Hindlimb muscle (tissue), 1 donor: ENCODE data around the gene OLFM3. TPM values are rescaled to one million over a fixed set of nuclear protein-coding genes. Genes with fewer than 3 reads are reported as not detected.

Experiments used
- DNase-seq: peaks from one replicate; pipeline ENCODE4 v3.0.0-alpha.2; 2013
- polyA plus RNA-seq: library from polyadenylated mRNA; unstranded; fragments of 120-200 nt; gene quantifications from one replicate; pipeline ENCODE4 v1.2.1, GENCODE V29; 2013; ENCODE audit not compliant: insufficient read length

OLFM3 gene
- 0.23 TPM for polyA plus RNA-seq

- DNase-seq: peak; percentile 21
Observed at GRCh38 chr1:101996825-101997465, at the start of gene OLFM3. OLFM3 (minus strand) TSS chr1:101996926.

GRCh38 chr1:102045752-102046151 lies 49.0 kb upstream of the OLFM3 start:
- no peak for DNase-seq

DNA sequence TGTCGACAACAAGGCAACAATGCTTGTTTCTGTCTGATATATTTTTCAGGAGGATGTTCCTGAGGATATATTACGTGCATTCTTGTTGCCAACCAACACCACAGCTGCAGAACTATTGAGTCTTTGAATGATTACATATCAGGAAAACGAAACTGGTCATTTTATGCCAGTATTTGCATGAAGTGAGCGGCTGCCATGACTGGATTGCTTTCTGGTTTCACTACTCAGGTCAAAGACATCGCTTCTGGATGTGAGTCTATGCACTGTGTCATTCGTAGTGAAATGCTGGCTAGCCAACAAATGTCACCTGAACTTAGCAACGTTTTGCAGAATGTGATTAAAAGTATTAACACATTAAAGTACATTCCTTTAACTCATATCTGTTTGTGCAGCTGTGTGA lies 35.8 kb upstream of the OLFM3 start:
- DNase-seq: no peak

DNA sequence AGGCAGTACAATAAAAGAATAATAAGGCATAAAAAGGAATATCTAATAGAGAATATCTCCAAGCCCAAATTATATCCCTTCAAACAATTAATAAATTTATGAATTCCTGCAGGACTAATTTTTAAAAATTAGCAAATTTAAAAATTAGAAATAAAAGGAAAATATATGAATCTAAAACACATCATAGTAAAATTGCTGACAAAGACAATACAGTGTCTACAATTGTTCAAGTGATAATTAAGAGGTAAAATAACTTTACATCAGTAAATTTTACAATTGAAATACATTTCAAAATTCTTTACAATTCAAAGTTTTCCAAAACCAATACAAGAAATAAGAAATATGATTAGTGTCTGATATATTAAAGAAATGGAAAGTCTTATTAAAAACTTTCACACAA lies 22.8 kb upstream of the OLFM3 start:
- DNase-seq: no peak

DNA sequence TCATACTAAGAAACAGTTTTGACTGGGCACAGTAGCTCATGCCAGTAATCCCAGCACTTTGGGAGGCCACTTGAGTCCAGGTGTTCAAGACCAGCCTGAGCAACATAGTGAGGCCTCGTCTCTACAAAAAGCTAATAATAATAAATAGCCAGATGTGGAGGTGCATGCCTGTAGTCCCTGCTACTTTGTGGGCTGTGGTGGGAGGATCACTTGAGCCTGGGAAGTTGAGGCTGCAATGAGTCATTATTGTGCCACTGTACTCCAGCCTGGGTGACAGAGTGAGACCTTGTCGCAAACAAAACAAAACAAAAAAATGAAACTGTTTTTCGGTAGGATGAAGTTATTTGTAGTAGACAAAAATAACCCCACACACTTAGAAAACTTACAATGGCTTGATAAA lies 19.0 kb upstream of the OLFM3 start:
- no peak for DNase-seq

DNA sequence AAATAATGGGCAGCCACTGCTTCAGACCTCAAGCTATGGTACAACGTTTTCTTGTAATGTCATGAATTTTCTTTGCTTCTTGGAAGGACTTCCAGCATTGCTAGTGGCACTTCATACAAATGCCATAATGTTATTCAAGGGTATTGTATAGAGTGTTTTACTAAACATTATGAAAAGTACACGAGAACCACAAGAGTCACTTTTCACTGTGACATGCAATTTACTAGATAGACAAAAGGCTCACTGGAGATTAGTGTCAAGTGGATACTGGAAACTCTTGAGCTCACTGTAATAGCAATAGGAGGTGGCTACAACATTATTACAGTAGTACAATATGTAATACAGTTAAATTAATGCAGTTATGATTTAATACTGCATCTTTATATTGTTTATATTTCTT lies 5.3 kb upstream of the OLFM3 start:
- DNase-seq: no peak

GRCh38 chr1:101995984-101996745 lies 561 bp downstream of the OLFM3 start:
- DNase-seq: no peak

DNA sequence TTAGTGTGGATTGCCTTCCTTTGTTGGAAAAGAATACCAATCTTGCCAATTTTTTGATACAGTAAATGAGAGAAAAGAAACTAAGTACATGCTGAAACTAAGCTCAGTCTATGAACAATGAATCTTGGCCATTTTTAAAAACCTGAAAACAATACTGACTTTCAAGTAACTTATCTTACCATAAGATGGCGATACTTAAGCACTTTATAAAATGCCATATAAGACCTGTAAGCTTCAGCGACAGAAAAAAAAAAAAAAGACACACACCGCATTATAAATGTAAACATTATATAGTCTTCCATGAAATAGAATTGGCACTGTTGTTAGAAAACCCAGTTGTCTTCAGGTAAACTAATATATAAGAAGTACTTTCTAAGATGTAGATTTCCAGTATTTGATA lies 3.0 kb downstream of the OLFM3 start:
- no peak for DNase-seq

GRCh38 chr1:101992821-101993575 lies 3.7 kb downstream of the OLFM3 start:
- DNase-seq: no peak

GRCh38 chr1:101980974-101981373 lies 15.8 kb downstream of the OLFM3 start:
- DNase-seq: no peak

GRCh38 chr1:101977266-101977665 lies 19.5 kb downstream of the OLFM3 start:
- DNase-seq: no peak

GRCh38 chr1:101976161-101976560 lies 20.6 kb downstream of the OLFM3 start:
- no peak for DNase-seq

DNA sequence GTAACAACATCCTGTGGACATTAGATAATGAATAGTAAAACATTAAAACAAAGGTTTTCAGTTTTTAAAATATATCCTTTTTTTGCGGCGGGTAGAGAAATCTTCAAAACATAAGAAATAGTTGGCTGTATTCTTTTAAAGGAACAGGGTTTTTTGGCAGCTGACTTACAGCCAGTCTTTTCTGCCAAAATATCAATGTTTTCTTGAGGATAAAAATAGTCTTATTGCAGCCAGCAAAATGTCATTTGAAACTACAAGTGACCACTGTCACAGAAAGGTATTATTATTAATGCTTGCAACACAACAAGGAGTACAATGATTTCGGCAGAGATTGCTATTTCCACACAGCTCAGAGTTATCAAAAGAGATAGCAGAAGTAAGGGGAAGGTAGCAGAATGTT lies 21.4 kb downstream of the OLFM3 start:
- DNase-seq: no peak

- no peak for DNase-seq
Observed at GRCh38 chr1:101974599-101975274, 22.0 kb downstream of the OLFM3 start.

- DNase-seq: no peak
Observed at GRCh38 chr1:101971304-101971703, 25.4 kb downstream of the OLFM3 start.

- no peak for DNase-seq
Observed at GRCh38 chr1:101967871-101968270, 28.9 kb downstream of the OLFM3 start.

- DNase-seq: no peak
Observed at GRCh38 chr1:101965341-101965740, 31.4 kb downstream of the OLFM3 start.

DNA sequence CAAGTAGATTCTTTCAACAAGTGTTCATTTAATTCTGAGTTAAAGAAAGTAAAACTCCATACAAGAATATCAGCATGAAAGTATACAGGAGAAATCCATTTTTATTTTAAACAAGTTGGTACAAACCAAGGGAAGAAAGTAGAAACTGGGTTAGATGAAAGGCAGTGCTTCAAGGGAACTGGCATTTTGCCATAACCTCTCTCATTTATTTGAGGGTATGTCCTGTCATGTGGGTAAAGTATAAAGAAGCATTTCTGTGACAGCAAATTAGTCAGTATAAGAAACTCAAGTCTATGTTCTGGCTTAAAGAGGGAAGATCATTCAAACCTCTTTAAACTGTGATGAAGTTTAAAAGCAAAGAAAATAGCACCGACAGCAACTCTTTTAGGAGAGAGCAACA lies 32.0 kb downstream of the OLFM3 start:
- DNase-seq: no peak

GRCh38 chr1:101960142-101960541 lies 36.6 kb downstream of the OLFM3 start:
- no peak for DNase-seq

GRCh38 chr1:101959456-101959855 lies 37.3 kb downstream of the OLFM3 start:
- no peak for DNase-seq

DNA sequence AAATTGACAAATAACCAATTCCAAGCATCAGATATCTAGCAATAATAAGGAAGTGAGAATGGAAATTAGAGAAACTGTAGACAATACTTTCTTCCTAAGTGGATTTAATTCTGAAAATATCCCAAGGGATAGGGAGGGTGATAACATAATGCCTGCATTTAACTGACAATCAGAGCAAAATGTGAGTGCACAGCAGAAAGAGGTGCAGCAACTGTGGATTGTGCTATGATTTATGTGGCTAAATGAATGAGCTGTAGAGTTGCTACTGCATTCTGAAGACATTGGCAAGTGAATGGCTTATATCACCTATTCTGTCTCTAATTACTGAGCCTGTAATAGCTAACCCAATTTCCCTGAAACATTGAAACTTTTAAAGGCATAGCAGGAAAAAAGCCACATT lies 39.0 kb downstream of the OLFM3 start:
- no peak for DNase-seq

GRCh38 chr1:101953623-101954022 lies 43.1 kb downstream of the OLFM3 start:
- DNase-seq: no peak

- no peak for DNase-seq
Observed at GRCh38 chr1:101945884-101946283, 50.8 kb downstream of the OLFM3 start.
